HepG2 (cell line): Measurements from ENCODE around the gene SLC27A1.

Experiments
- ARID4A ChIP-seq: sonication (generic); formaldehyde crosslinking; IDR thresholded peaks from 2 replicates; pipeline ENCODE4 v1.5.0; 2020; ENCODE audit warnings: mild to moderate bottlenecking, missing genetic modification reagents, borderline replicate concordance
- CTCF ChIP-seq: sonication (generic); formaldehyde crosslinking; IDR thresholded peaks from 2 replicates; pipeline ENCODE4 v1.5.0; 2020; ENCODE audit warnings: mild to moderate bottlenecking, missing genetic modification reagents, moderate library complexity
- EZH2 ChIP-seq: conservative IDR thresholded peaks from 2 replicates; pipeline ENCODE4 v1.6.1; 2012; ENCODE audit warnings: mild to moderate bottlenecking, low read depth, low read length, moderate library complexity
- JUND ChIP-seq: sonication (generic); formaldehyde crosslinking; IDR thresholded peaks from 2 replicates; pipeline ENCODE4 v1.8.0; 2022; ENCODE audit warnings: mild to moderate bottlenecking, missing genetic modification reagents
- NFE2L1 ChIP-seq: sonication (generic); formaldehyde crosslinking; IDR thresholded peaks from 2 replicates; pipeline ENCODE4 v1.4.0; 2020; ENCODE audit warnings: missing genetic modification reagents, mild to moderate bottlenecking, borderline replicate concordance
- NONO ChIP-seq, 2 experiments: fragments of 450-650 bp in 1 of 2; sonication (generic) in 1 of 2; formaldehyde crosslinking in 1 of 2; IDR thresholded peaks in 1 of 2; conservative IDR thresholded peaks in 1 of 2; 2 replicates each; pipeline versions ENCODE4 v1.6.1 to v1.8.0; 2017 to 2022; ENCODE audit warnings: mild to moderate bottlenecking in 1 of 2, missing genetic modification reagents in 1 of 2, moderate library complexity in 1 of 2
- TOE1 ChIP-seq: sonication (generic); formaldehyde crosslinking; IDR thresholded peaks from 2 replicates; pipeline ENCODE4 v1.4.0; 2020; ENCODE audit warnings: mild to moderate bottlenecking, missing genetic modification reagents
- ZNF580 ChIP-seq: IDR thresholded peaks from 2 replicates; pipeline ENCODE4 v1.6.1; 2016; ENCODE audit warnings: low read depth, borderline replicate concordance
- ZNF672 ChIP-seq: sonication (generic); formaldehyde crosslinking; IDR thresholded peaks from 2 replicates; pipeline ENCODE4 v1.8.1; 2022; ENCODE audit warnings: missing genetic modification reagents
- ZNF879 ChIP-seq: sonication (generic); formaldehyde crosslinking; IDR thresholded peaks from 2 replicates; pipeline ENCODE4 v1.8.1; 2023; ENCODE audit warnings: missing genetic modification reagents

- TF ChIP-seq ZNF672 (CRISPR knock-in tag) (no peak), ARID4A (CRISPR knock-in tag) (no peak), EZH2 (no peak), JUND (CRISPR knock-in tag) (no peak), TOE1 (CRISPR knock-in tag) (no peak), NONO (IDR thresholded peaks at IDR 0.05) (no peak), NONO (CRISPR knock-in tag; conservative IDR thresholded peaks at IDR 0.05) (no peak), NFE2L1 (no peak), CTCF (CRISPR knock-in tag) (no peak), ZNF580 (no peak), ZNF879 (CRISPR knock-in tag) (no peak)
Observed at GRCh38 chr19:17495639-17496296, 25.4 kb downstream of the SLC27A1 start.
